B cell (primary cell): ENCODE measurements around the gene PRICKLE3. TPM values are rescaled to one million over a fixed set of nuclear protein-coding genes. Genes with fewer than 3 reads are reported as not detected.

Experiments
- ATAC-seq: fragments of 200-7000 bp; cut with Tn5 transposase; one replicate; pipeline ENCODE4 v1.10.0; 2021; ENCODE audit warnings: low read depth, mild to moderate bottlenecking, moderate number of reproducible peaks, moderate library complexity
- CTCF ChIA-PET: fragments of 350-600 bp; sonication (Branson Sonifier 250); formaldehyde crosslinking; loops from one replicate; lab custom pipeline; 2021; ENCODE audit warnings: antibody characterized with exemption, inconsistent platforms; lab: Charles Lee
- POLR2A ChIA-PET: fragments of 350-600 bp; sonication (Branson Sonifier 250); formaldehyde crosslinking; loops from one replicate; lab custom pipeline; 2021; ENCODE audit warnings: antibody characterized with exemption; lab: Charles Lee
- DNase-seq: peaks from one replicate; pipeline ENCODE4 v3.0.0; 2013
- H2AFZ ChIP-seq: 2 replicates; pipeline ENCODE4 v1.6.1; 2012; ENCODE audit warnings: mild to moderate bottlenecking, low read depth, low read length; ENCODE audit not compliant: insufficient read depth, poor library complexity, severe bottlenecking
- H3K27ac ChIP-seq, 2 donors: 1 replicate in 1 of 2; 2 replicates in 1 of 2; pipeline ENCODE4 v1.5.1; 2012 to 2013; ENCODE audit warnings: low read length in 2 of 2, mild to moderate bottlenecking in 2 of 2, moderate library complexity in 1 of 2
- H3K27me3 ChIP-seq, 4 experiments: fragments of 200-600 bp in 1 of 4; sonication (generic) in 1 of 4; replicated peaks in 1 of 4; 1 replicate in 2 of 4; 2 replicates in 2 of 4; pipeline versions ENCODE4 v1.6.1 to v1.7.0; 2013 to 2016; ENCODE audit warnings: low read length in 3 of 4, mild to moderate bottlenecking in 2 of 4, mixed read lengths in 1 of 4, moderate library complexity in 1 of 4; ENCODE audit not compliant: insufficient read depth in 4 of 4, control insufficient read depth in 3 of 4; ENCODE audit errors: control extremely low read depth in 1 of 4
- H3K36me3 ChIP-seq, 2 experiments: replicated peaks in 1 of 2; 1 replicate in 1 of 2; 2 replicates in 1 of 2; pipeline versions ENCODE4 v1.6.1 to v1.7.1; 2013; ENCODE audit warnings: low read length in 1 of 2; ENCODE audit not compliant: insufficient read depth in 2 of 2, control insufficient read depth in 1 of 2; ENCODE audit errors: control extremely low read depth in 1 of 2, extremely low read depth in 1 of 2
- H3K4me1 ChIP-seq, 2 donors: fragments of 200-600 bp in 1 of 2; sonication (generic) in 1 of 2; 1 replicate in 1 of 2; 2 replicates in 1 of 2; pipeline versions ENCODE4 v1.5.1 to v1.6.1; 2013 to 2017; ENCODE audit warnings: low read length in 2 of 2; ENCODE audit not compliant: control insufficient read depth in 2 of 2, insufficient read depth in 2 of 2
- H3K4me2 ChIP-seq: replicated peaks from 2 replicates; pipeline ENCODE3; 2012; ENCODE audit warnings: mild to moderate bottlenecking, low read depth, low read length; ENCODE audit not compliant: poor library complexity, severe bottlenecking
- H3K4me3 ChIP-seq, 5 experiments: fragments of 200-600 bp in 1 of 5; sonication (generic) in 1 of 5; 1 replicate in 3 of 5; 2 replicates in 2 of 5; pipeline versions ENCODE4 v1.5.1 to v1.7.0; 2011 to 2016; ENCODE audit warnings: low read length in 4 of 5, mild to moderate bottlenecking in 4 of 5, low read depth in 2 of 5, control low read depth in 1 of 5, moderate library complexity in 1 of 5; ENCODE audit not compliant: insufficient read depth in 1 of 5; ENCODE audit errors: control extremely low read depth in 1 of 5, extremely low read depth in 1 of 5
- H3K79me2 ChIP-seq: fragments of 200-600 bp; sonication (generic); one replicate; pipeline ENCODE4 v1.6.0; 2016; ENCODE audit warnings: low read length; ENCODE audit not compliant: control insufficient read depth, insufficient read depth
- H3K9ac ChIP-seq: fragments of 200-600 bp; sonication (generic); 2 replicates; pipeline ENCODE4 v1.6.1; 2017; ENCODE audit warnings: mild to moderate bottlenecking, low read length, moderate library complexity
- H3K9me3 ChIP-seq, 3 donors: one replicate each; pipeline versions ENCODE4 v1.6.1 to v1.7.1; 2013; ENCODE audit warnings: low read length in 2 of 3; ENCODE audit not compliant: control insufficient read depth in 2 of 3, insufficient read depth in 1 of 3; ENCODE audit errors: control extremely low read depth in 1 of 3
- H4K20me1 ChIP-seq: 2 replicates; pipeline ENCODE4 v1.6.0; 2012; ENCODE audit warnings: mild to moderate bottlenecking, low read length; ENCODE audit not compliant: insufficient read depth, control insufficient read depth, poor library complexity, severe bottlenecking
- H3K27ac Mint-ChIP-seq: one replicate; pipeline ENCODE4 v1.8.0; 2021; ENCODE audit warnings: mixed read lengths
- H3K27me3 Mint-ChIP-seq: one replicate; pipeline ENCODE4 v1.8.0; 2021; ENCODE audit warnings: mixed read lengths
- H3K4me1 Mint-ChIP-seq: one replicate; pipeline ENCODE4 v1.8.0; 2021; ENCODE audit warnings: mixed read lengths
- H3K4me3 Mint-ChIP-seq: one replicate; pipeline ENCODE4 v1.8.0; 2021; ENCODE audit warnings: mixed read lengths
- H3K9me3 Mint-ChIP-seq: one replicate; pipeline ENCODE4 v1.8.0; 2022; ENCODE audit warnings: mixed read lengths; ENCODE audit not compliant: insufficient read depth
- EZH2 ChIP-seq: IDR thresholded peaks from 2 replicates; pipeline ENCODE4 v1.6.1; 2012; ENCODE audit warnings: borderline replicate concordance, low read depth, mild to moderate bottlenecking, moderate library complexity, low read length; ENCODE audit not compliant: insufficient read depth, poor library complexity, severe bottlenecking
- WGBS: methylation state at CpG from one replicate; pipeline ENCODE4 v1.1.5; 2013; ENCODE audit warnings: missing lambda C conversion rate; ENCODE audit not compliant: insufficient coverage; 5-methylcytosine and 5-hydroxymethylcytosine counted together
- intact Hi-C: fragments of 100-400 bp; cut with micrococcal nuclease; formaldehyde crosslinking; loops from one replicate; pipeline ENCODE4 v1.10.0; 2022
- polyA plus RNA-seq: library from polyadenylated mRNA; depleted of rRNA; stranded (reverse); fragments of >200 nt; gene quantifications from 2 replicates; pipeline ENCODE4 v1.2.3, GENCODE V29; 2012
- total RNA-seq, 2 donors: library from RNA; stranded (reverse); fragments of 120-200 nt in 1 of 2; gene quantifications; 1 replicate in 1 of 2; 2 replicates in 1 of 2; pipeline versions ENCODE4 v1.2.3 to v1.2.4, GENCODE V29; 2013 to 2022
- TF ChIP-seq, protein P1 (sequence below): fragments of 200-600 bp; IDR thresholded peaks from one replicate; pipeline ENCODE4 v1.8.0; 2022; ENCODE audit warnings: antibody characterized with exemption, mild to moderate bottlenecking

PRICKLE3 gene
- total and polyA plus RNA-seq, 2 donors (not counting 1 experiment from before 2014, with no cell fraction given) = 16.2 to 21.0 TPM

DNA sequence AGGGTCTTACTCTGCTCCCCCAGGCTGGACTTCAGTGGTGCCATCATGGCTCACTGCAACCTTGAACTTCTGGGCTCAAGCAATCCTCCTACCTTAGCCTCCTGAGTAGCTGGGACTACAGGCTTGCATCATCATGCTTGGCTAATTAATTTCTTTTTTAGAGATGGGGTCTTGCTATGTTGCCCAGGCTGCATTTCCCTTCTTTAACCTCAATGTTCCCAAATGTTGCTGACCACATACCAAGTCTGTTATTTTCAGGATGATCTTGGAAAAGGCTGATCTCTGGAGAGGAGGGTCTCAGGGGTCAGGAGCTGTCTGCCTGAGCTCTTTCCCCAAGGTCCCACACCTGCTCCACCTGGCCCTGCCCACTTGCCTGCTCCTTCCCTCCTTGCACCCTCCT is 33.9 kb upstream of the PRICKLE3 start:
- Histone ChIP-seq H3K4me1 (peaks cover 0 to 2% of the 10 kb centered on the region in 2 donors), H3K9me3 (no peaks in the 10 kb centered on the region), H2AFZ (no peak overlapping the region), H3K79me2 (no peaks in the 10 kb centered on the region), H3K4me2 (no peak overlapping the region), H3K9ac (no peak overlapping the region), H3K27me3 (no peaks in the 10 kb centered on the region), H3K36me3 (no peaks in the 10 kb centered on the region), H3K27ac (no peak overlapping the region), H4K20me1 (no peaks in the 10 kb centered on the region), H3K4me3 (no peak overlapping the region)
- no peak overlapping the region for H3K4me3 Mint-ChIP-seq
- H3K27ac Mint-ChIP-seq = no peak overlapping the region
- no peak for DNase-seq
- POLR2A ChIA-PET = no interaction called here
- no peaks in the 10 kb centered on the region for H3K27me3 Mint-ChIP-seq
- CTCF ChIA-PET = no interaction called here
- H3K4me1 Mint-ChIP-seq = peaks cover 2% of the 10 kb centered on the region
- intact Hi-C loops = no loop called here
- no peak for ATAC-seq
- TF ChIP-seq EZH2 = no peak
- TF ChIP-seq, protein P1, sequence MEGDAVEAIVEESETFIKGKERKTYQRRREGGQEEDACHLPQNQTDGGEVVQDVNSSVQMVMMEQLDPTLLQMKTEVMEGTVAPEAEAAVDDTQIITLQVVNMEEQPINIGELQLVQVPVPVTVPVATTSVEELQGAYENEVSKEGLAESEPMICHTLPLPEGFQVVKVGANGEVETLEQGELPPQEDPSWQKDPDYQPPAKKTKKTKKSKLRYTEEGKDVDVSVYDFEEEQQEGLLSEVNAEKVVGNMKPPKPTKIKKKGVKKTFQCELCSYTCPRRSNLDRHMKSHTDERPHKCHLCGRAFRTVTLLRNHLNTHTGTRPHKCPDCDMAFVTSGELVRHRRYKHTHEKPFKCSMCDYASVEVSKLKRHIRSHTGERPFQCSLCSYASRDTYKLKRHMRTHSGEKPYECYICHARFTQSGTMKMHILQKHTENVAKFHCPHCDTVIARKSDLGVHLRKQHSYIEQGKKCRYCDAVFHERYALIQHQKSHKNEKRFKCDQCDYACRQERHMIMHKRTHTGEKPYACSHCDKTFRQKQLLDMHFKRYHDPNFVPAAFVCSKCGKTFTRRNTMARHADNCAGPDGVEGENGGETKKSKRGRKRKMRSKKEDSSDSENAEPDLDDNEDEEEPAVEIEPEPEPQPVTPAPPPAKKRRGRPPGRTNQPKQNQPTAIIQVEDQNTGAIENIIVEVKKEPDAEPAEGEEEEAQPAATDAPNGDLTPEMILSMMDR = no peak
- H3K9me3 Mint-ChIP-seq = no peaks in the 10 kb centered on the region

DNA sequence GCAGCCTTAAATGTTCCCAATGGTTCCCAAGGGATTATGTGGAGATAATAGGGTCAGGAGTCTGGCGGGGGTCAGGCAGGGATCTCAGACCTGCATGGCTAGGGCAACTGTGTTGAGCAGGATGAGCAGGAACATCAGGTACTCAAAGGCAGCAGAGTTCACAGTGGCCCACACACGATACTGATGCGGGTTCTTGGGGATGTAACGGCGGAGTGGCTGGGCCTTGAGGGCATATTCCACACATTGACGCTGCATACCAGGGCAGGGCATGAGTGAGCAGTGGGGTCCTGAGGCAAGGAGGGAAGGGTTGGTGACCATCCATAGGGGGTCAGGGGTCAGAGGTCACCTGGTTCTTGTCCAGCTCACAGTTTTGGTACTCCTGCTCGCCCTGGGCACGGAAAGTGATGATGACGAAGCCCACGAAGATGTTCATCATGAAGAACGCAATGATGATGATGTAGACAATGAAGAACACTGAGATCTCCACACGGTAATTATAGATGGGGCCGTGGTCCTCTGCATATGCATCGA is 28.9 kb upstream of the PRICKLE3 start:
- ATAC-seq (no peak), DNase-seq (no peak)
- TF ChIP-seq EZH2 = no peak
- TF ChIP-seq, protein P1 = no peak
- no peaks in the 10 kb centered on the region for H3K79me2 ChIP-seq
- no peak overlapping the region for H3K9ac ChIP-seq
- H3K4me1 ChIP-seq = no peaks in the 10 kb centered on the region
- H3K9me3 ChIP-seq = no peaks in the 10 kb centered on the region
- Mint-ChIP-seq H3K9me3 (no peaks in the 10 kb centered on the region), H3K4me3 (no peak overlapping the region), H3K27ac (no peak overlapping the region), H3K27me3 (no peaks in the 10 kb centered on the region), H3K4me1 (no peaks in the 10 kb centered on the region)
- H3K4me2 ChIP-seq = no peak overlapping the region
- no peak overlapping the region for H3K4me3 ChIP-seq
- H3K36me3 ChIP-seq = no peaks in the 10 kb centered on the region
- no peaks in the 10 kb centered on the region for H4K20me1 ChIP-seq
- 100% methylated on average over 8 of the region's 14 CpGs for WGBS
- H3K27me3 ChIP-seq = no peaks in the 10 kb centered on the region
- ChIA-PET POLR2A (no interaction called here), CTCF (no interaction called here)
- H2AFZ ChIP-seq = no peak overlapping the region
- intact Hi-C loops = no loop called here
- H3K27ac ChIP-seq = no peak overlapping the region
